Right kidney (tissue), 1 donor: ENCODE measurements around the gene KRTAP4-16.
"Not testable (repeated sequence)": the region's sequence is repeated elsewhere in the genome, so short reads cannot be mapped to it uniquely, and the experiment has no call there.

Experiments used
- DNase-seq: peaks from one replicate; pipeline ENCODE4 v3.0.0-alpha.2; 2016

Gene KRTAP4-16

DNA sequence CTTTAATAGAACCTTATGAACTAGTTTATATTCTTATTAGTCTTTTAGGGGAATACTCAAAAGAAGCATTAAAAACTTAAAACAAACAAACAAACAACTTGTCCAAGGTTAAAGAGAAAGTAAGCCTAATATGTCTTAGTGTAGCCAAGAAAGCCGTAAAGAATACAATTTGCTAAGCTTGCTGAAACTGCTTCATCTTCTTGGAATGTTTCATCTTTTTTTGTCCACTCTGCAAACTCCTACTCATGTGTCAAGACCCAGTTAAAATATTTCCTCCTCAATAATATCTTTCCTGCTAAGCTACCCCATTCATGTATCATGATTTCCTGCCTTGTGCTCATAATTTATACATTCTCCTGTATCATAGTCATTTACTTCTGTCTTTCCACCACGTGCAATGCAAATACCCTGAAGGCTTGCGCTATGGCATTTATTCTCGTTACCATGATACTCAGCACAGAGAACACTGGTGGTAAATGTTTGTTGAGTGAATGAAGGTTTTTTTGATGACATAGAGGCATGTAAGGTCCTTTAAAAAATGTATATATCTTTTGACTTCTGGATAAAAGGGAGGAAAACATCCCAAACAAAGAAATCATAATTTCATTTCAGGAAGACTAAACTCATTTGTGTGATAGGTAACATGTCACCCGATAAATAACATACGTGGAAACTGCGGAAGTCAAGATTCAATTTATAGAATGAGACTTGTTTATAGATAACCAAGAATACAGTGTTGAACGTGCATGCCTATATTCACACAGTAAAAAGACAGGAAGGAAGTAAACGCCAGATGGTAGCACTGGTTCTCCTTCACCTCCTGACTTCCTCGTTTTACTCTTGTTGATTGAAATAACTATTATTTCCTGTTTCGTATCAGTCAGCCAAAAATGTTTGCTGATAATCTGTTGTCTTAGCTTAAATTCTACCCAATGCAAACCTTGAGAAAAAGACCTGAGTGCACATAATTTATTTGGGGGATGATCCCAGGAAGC, 18.0 kb upstream of the KRTAP4-16 start:
- DNase-seq = not testable (repeated sequence)

DNA sequence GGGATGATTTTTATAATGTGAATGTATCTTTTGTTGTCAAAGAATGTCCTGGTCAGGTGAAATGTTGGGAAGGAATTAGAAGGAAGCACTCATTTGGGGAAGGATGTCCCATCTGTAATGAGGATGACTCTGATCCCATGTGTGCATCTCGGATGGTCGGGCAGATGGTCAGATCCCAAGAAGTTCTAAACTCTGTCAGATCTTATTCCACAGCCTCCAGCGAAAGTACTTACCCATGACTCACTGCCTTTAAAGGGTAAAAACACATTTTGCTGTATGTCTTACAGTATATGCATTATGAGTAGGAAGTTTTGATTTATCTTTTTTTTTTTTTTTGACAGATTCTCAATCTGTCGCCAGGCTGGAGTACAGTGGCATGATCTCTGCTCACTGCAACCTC, 16.7 kb upstream of the KRTAP4-16 start:
- no peak for DNase-seq

DNA sequence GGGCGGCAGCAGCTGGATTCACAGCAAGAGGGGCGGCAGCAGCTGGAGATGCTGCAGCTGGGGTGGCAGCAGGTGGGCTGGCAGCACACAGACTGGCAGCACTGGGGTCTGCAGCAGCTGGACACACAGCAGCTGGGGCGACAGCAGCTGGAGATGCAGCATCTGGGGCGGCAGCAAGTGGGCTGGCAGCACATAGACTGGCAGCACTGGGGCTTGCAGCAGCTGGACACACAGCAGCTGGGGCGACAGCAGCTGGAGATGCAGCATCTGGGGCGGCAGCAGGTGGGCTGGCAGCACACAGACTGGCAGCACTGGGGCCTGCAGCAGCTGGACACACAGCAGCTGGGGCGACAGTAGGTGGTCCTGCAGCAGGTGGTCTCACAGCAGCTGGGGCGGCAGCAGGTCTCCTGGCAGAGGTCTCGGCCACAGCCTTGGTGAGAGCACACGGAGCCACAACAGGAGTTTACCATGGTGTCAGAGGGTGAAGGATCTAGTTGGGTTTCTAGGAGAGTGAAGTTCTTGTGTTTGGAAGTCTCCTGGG, 15.9 kb upstream of the KRTAP4-16 start, which contains the start of gene KRTAP4-11:
Gene KRTAP4-11, minus strand, starts transcription at position 528 of the 541 bp plus-strand sequence. Its CDS starts 58 bp downstream, at position 470.
- DNase-seq = not testable (repeated sequence)

DNA sequence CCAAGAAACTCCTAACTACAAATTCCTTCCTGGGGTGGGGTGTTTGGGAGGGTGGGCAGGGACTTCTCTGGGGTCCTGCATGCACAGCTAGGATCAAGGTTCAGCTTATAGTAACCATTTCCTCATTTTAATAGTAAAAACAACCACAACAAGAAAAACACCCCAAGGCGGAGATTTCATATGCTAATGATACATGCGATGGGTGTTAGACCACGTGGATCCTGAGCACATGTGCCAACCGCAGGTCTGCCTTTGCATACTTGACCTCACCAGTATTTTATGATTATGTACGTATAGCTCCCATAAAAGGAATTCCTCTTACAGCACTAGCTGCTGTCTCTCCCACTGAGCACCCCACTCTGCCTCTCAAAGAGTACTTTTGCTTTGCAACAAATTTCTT, 14.3 kb upstream of the KRTAP4-16 start:
- DNase-seq = no peak

DNA sequence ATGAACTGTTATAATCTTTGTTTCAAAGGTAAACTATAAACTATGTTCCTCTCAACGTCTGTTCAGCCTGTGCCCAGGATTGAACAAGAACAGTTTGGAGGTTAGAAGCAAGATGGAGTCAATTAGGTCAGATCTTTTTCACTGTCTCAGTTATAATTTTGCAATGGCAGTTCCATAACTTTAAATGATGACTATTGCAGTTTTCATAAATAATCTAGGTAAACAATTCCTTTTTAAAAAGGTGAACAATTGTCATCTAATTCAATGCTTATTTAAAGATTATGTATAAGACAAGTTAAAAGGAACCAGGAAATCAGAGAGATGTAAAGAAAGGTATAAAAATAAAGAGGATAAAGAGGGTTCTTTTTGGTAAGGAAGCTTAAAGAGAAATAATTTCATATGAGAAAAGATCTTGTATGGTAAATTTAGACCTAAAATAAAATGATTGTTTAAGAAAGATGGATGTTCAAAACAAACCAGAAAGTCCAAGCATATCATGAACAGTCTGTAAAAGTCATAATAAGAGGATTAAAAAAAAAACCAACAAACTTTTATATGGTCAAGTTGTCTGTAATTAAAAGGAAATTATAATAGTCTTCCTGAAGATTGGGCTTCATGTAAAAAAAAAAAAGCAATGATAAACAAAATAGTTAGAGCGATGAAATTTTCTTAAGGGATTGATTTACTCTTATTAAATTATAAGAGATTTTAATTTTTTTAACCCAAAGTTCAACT, 9.3 kb upstream of the KRTAP4-16 start:
- DNase-seq = no peak

DNA sequence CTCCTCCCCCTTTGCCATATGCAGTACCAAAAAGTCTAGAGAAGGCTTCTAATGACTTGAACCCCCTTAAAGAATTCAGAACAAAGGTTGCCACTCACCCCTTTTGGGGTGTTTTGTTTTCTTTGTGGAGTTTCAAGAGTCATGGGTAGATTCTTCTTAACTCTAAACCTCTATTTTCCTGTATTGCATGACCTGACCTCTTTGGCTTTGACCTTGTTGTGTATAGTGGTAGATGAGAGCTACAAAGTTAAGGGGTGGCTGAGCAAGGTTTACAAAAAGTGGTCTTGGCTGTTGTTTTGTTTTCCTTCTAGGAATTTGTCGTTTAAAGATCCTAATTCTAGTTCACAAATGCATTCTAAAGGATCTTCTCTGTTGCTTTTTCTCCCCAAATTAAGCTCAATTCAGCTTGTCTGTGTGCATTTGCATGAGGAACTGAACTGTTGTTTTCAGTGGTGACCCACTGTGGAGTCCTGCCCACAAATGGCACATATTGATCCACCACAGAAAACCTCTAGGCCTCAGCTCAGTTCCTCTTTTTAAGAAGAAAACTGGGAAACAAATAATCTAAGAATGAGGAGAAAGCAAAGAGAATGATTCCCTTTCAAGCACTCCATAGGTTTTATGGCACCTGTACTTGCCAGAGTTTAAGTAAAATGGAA, 6.8 kb upstream of the KRTAP4-16 start:
- DNase-seq = not testable (repeated sequence)

DNA sequence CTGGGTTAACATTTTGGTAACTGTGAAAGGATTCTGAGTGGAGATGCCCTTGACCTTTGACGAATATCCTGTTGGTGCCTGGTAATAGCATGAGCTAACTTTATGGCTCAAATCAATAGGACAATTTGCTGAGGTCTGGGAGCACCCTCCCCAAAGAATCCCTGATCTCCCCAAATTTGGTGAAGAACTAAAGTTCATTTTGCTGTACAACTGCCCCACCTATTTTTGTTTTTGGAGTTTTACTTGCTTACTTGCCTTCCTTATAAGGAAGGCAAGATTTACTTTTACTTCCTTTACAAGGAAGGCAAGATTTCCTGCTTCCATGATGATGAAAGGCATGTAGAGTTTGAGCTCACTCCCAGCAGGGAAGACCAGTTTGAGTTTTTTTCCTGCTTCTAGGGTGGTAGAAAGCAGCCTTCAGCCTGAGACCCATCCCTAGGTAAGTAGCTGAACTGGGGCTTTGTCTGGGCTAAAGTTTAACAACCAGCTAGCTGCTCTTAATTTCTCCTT, 6.0 kb upstream of the KRTAP4-16 start:
- DNase-seq = no peak

DNA sequence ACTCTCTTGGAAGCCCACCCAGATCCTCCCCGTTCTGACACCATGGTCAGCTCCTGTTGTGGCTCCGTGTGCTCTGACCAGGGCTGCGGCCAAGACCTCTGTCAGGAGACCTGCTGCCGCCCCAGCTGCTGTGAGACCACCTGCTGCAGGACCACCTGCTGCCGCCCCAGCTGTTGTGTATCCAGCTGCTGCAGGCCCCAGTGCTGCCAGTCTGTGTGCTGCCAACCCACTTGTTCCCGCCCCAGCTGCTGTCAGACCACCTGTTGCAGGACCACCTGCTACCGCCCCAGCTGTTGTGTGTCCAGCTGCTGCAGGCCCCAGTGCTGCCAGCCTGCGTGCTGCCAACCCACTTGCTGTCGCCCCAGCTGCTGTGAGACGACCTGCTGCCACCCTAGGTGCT, 3.3 kb upstream of the KRTAP4-16 start, which contains the start of gene KRTAP4-9:
Gene KRTAP4-9, plus strand, starts transcription at position 43 of the 400 bp plus-strand sequence. Its CDS starts 0 bp downstream, at position 43.
- not testable (repeated sequence) for DNase-seq

DNA sequence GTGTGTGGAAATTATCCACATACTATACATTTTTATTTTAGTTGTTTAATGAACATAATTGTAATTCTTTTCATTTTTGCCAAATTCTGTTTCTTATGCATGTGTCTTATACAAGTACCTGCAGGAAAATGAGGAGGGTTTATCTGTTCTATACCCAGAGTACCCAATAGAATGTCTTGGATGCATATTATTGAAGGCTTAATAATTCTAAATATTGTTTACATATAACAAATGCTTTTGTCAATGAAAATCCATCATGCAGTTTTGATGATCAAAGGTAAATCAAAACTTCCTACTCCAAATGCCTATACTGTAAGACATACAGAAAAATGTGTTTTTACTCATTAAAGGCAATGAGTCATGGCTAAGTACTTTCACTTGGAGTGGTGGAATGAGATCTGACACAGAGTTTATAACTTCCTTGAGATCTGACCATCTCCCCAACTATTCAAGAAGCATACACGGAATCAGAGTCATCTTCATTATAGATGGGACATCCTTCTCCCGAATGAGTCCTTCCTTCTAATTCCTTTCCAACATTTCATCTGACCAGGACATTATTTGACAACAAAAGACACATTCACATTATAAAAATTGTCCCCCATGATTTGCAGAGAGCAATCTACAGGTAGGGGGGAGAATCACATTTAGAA, 2.5 kb upstream of the KRTAP4-16 start:
- not testable (repeated sequence) for DNase-seq

DNA sequence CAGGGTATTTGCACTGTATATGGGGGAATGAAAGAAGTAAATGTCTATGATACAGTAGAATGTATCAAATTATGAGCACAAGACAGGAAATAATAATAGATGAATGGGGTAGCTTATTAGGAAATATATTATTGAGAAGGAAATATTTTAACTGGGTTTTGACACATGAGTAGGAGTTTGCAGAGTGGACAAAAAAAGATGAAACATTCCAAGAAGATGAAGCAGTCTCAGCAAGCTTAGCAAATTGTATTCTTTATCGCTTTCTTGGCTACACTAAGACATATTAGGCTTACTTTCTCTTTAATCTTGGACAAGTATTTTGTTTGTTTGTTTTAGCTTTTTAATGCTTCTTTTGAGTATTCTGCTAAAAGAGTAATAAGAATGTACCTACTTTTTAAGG, 1.9 kb upstream of the KRTAP4-16 start:
- DNase-seq = no peak

DNA sequence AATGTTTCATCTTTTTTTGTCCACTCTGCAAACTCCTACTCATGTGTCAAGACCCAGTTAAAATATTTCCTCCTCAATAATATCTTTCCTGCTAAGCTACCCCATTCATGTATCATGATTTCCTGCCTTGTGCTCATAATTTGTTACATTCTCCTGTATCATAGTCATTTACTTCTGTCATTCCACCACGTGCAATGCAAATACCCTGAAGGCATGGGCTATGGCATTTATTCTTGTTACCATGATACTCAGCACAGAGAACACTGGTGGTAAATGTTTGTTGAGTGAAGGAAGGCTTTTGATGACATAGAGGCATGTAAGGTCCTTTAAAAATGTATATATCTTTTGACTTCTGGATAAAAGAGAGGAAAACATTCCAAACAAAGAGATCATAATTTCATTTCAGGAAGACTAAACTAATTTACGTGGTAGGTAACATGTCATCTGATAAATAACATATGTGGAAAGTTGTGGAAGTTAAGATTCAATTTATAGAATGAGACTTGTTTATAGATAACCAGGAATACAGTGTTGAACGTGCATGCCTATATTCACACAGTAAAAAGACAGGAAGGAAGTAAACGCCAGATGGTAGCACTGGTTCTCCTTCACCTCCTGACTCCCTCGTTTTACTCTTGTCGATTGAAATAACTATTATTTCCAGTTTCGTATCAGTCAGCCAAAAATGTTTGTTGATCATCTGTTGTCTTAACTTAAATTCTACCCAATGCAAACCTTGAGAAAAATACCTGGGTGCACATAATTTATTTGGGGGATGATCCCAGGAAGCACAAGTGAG, 2.1 kb downstream of the KRTAP4-16 start:
- not testable (repeated sequence) for DNase-seq

DNA sequence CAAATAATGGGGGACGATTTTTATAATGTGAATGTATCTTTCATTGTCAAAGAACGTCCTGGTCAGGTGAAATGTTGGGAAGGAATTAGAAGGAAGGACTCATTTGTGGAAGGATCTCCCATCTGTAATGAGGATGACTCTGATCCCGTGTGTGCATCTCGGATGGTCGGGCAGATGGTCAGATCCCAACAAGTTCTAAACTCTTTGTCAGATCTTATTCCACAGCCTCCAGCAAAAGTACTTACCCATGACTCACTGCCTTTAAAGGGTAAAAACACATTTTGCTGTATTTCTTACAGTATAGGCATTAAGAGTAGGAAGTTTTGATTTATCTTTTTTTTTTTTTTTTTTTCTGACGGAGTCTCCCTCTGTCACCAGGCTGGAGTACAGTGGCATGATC, 3.5 kb downstream of the KRTAP4-16 start:
- DNase-seq = no peak

DNA sequence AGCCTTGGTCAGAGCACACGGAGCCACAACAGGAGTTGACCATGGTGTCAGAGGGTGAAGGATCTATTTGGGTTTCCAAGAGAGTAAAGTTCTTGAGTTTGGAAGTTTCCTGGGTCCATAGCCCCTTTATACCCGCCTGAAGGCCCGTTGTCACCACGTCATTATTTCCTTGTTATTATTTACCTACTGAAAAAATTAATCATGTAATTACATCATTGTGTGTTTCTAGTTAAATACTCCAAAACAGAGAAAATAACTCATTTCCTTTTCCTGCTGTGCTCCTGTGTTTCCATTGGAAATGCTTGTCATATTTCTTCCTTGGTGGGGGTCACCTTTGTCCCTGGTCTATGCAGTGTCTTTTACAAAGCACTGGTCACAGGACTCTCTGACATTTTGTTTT, 4.0 kb downstream of the KRTAP4-16 start, which contains the start of gene KRTAP4-8:
Gene KRTAP4-8, minus strand, starts transcription at position 101 of the 400 bp plus-strand sequence. Its CDS starts 58 bp downstream, at position 43.
- no peak for DNase-seq

DNA sequence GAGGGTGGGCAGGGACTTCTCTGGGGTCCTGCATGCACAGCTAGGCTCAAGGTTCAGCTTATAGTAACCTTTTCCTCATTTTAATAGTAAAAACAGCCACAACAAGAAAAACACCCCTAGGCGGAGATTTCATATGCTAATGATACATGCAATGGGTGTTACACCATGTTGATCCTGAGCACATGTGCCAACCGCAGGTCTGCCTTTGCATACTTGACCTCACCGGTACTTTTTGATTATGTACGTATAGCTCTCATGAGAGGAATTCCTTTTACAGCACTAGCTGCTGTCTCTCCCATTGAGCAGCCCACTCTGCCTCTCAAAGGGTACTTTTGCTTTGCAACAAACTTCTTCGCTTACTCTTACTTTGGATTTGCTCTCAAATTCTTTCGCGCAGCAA, 6.0 kb downstream of the KRTAP4-16 start:
- DNase-seq = no peak

DNA sequence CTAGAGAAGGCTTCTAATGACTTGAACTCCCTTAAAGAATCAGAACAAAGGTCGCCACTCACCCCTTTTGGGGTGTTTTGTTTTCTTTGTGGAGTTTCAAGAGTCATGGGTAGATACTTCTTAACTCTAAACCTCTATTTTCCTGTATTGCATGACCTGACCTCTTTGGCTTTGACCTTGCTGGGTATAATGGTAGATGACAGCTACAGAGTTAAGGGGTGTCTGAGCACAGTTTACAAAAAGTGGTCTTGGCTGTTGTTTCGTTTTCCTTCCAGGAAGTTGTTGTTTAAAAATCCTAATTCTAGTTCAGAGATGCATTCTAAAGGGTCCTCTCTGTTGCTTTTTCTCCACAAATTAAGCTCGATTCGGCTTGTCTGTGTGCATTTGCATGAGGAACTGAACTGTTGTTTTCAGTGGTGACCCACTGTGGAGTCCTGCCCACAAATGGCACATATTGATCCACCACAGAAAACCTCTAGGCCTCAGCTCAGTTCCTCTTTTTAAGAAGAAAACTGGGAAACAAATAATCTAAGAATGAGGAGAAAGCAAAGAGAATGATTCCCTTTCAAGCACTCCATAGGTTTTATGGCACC, 13.2 kb downstream of the KRTAP4-16 start:
- not testable (repeated sequence) for DNase-seq

DNA sequence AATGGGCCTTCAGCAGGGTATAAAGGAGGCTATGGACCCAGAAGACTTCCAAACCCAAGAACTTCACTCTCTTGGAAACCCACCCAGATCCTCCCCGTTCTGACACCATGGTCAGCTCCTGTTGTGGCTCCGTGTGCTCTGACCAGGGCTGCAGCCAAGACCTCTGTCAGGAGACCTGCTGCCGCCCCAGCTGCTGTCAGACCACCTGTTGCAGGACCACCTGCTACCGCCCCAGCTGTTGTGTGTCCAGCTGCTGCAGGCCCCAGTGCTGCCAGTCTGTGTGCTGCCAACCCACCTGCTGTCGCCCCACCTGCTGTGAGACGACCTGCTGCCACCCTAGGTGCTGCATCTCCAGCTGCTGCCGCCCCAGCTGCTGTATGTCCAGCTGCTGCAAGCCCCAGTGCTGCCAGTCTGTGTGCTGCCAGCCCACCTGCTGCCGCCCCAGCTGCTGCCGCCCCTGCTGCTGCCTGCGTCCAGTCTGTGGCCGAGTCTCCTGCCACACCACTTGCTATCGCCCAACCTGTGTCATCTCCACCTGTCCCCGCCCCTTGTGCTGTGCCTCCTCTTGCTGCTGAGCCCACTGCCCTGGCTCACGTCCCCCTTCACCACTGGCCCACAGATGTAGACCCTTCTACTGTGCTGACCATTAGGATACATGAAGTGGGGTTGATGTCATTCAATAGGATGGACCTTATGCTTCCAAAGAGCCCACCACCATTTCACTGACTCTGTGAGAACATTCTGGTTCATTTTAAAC, 17.7 kb downstream of the KRTAP4-16 start, which contains the start of gene KRTAP4-7:
Gene KRTAP4-7, plus strand, starts transcription at position 51 of the 757 bp plus-strand sequence. Its CDS starts 57 bp downstream, at position 108.
- DNase-seq = not testable (repeated sequence)

DNA sequence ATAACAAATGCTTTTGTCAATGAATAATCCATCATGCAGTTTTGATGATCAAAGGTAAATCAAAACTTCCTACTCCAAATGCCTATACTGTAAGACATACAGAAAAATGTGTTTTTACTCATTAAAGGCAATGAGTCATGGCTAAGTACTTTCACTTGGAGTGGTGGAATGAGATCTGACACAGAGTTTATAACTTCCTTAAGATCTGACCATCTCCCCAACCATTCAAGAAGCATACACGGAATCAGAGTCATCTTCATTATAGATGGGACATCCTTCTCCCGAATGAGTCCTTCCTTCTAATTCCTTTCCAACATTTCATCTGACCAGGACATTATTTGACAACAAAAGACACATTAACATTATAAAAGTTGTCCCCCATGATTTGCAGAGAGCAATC, 18.6 kb downstream of the KRTAP4-16 start:
- not testable (repeated sequence) for DNase-seq

DNA sequence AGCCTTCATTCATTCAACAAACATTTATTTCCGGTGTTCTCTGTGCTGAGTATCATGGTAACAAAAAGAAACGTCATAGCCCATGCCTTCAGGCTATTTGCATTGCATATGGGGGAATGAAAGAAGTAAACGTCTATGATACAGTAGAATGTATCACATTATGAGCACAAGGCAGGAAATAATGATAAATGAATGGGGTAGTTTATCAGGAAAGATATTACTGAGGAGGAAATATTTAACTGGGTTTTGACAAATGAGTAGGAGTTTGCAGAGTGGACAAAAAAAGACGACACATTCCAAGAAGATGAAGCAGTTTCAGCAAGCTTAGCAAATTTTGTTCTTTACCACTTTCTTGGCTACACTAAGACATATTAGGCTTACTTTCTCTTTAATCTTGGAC, 19.4 kb downstream of the KRTAP4-16 start:
- no peak for DNase-seq

DNA sequence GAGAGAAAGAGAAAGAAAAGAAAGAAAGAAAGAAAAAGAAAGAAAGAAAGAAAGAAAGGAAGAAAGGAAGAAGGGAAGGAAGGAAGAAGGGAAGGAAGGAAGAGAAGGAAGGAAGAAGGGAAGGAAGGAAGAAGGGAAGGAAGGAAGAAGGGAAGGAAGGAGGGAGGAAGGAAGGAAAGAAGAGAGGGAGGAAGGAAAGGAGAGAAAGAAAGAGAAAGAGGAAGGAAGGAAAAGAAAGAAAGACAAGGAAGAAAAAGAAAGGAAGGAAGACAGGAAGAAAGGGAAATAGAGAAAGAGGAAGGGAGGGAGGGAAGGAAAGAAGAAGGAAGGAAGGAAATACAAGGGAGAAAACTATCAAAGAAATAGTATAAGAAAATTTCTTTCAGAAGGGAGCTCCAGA, 25.2 kb downstream of the KRTAP4-16 start:
- DNase-seq = no peak
